ENCODE results near the gene TGIF1.

The TGIF1 gene

DNA sequence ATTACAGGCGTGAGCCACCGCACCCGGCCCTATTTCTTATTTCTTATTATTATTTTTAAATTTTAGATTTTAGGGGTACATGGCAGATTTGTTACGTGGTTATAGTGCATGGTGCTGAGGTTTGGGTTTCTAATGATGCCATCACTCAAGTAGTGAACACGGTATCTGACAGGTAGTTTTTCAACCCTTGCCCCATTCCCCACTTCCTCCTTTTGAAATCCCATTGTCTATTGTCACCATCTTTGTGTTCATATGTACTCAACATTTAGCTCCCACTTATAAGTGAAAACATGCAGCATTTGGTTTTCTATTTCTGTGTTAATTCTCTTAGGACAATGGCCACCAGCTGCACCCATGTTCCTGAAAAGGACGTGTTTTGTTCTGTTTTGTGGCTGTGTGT, 39.5 kb downstream of the TGIF1 start:
- DNase-seq = peak; percentile 14

DNA sequence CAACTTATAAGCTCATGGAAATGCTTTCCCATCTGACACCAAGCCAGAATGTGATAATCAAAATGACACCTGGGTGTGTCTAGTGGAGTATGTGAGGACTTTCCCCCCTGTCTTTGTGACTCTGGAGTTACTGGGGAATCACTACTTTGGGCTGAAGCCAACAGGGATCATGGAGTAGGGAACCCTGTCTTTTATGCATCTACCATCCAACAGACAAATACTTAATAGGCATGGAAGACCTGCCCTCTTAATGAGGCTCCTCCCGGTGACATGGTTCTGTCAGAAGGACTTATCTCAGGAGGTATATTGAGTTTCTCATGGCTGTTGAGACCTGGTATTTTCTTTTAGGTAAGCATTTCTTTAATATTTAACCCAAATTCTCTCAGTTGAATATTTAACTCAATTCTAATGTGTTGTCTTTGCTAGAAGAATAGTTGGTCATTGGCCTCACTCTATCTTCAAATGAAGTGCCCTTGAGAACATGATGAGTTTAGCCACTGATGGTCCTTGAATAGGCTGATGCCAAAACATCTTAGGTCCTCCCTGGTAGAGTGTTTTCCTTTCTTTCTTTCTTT, 42.1 kb downstream of the TGIF1 start:
- no peak for DNase-seq

DNA sequence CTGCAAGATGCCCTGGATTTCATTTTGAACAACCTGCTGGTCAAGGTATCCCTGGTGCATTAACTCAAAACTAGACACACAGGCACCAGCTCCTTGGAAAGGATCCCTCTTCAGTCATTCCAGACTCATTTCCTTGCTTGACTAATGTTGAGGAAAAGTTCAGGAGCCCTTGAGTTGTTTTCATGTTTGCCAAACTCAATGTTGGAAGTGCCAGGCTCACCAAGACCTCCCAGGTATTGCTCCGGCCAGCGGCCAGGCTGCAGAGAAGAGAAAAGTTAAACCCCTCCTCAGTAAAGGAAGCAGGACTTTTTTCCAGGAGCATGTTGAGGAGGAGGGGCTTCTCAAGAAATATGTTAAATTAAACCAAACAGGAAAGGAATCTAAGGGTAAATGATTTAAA, 42.7 kb downstream of the TGIF1 start:
- no peak for DNase-seq

DNA sequence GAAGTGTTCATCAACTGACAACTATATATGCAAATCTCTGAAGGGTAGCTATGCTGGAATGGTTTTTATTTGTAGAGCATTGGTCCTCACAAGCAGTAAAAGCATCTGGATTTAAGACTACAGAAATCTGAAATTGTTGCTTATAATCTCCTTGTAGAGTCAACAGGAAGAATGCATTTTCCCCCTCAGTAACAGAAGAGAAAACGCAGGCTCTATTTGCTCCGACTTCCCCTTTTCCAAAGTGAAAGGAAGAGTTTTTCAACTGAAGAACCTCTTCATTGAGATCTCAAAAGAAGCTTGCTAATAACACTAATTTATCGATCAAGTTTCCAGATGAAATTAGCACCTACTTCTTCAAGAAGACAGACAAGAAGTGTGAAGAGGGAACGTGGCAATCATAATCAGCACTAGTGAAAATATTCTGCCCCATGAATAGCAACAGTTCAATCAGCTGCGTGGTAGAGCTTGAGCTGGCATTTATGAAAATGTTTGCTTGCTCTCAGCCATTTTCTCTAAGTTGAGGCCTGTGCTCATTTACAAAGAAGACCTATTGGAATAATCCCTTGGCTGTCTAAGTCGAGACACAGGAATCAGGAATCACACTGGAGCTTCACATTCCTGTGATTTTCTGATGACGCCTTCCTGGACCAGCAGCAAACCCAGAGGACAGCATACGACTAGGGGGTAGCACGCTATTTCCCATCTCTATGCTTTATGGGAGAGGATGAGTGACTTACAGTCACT, 43.7 kb downstream of the TGIF1 start:
- DNase-seq = peak; percentile 64

DNA sequence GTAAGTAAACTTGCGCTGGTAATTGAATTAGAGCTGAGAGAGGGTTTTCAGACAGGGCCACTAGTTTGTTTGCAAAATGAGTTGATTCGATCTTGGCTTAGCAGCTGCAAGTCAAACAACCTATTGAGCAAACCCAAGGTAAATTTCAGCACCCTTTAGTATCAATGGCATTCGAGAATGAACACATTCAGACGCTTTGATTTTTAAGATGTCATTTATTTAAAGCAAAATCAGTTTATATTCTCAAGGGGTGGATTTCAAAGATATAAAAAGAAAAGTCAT, 44.2 kb downstream of the TGIF1 start:
- no peak for DNase-seq

DNA sequence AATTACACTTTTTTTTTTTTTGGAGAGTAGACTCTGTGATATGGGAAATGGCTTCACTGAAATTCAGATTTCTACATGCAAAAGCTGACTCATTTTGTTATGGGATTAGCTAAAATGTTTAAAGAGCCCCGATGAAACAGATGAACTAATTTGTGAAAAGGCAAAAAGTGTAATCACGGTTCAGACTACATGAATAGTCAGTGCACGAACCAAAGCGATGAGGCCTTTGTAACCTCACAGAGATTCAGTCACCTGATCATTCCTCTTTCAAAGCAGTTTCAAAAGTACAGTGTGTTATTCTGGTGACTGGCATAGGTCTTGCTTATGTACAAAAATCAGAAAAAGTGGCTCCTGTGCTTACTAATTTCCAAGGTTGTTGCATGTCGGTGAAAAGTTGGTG, 44.6 kb downstream of the TGIF1 start:
- DNase-seq = no peak

DNA sequence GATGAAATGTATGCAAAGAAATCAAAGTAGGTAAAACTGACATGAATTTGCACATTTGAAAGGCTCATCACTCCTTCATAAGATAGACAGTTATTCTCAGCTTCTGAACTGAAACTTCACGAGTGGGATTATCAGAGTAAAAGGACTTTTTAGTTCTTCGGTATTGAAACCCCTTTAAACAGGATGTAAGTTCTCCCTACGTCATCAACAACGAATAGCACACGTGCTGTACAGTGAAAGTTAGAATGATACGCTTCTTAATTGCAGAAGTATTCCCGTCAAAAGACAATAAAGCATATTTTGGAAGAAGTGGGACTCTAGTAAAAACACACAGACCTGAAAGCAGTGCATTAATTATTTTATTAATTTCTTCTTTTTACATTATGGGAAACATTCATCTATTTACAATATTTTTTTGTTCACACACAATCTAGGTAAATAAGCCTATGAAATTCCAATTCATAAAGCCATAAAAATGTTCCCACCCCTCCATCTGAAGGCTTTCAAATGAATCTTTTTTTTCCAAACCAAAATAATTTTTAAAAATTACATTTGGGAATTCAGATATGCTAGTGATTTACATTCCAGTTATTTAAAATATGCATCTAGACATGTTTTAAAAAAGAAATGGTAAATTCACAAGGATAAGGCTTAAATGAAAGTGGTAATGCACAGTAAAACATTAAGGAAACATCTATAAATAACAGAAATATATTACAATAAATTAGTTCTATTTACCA, 45.9 kb downstream of the TGIF1 start:
- DNase-seq = no peak

DNA sequence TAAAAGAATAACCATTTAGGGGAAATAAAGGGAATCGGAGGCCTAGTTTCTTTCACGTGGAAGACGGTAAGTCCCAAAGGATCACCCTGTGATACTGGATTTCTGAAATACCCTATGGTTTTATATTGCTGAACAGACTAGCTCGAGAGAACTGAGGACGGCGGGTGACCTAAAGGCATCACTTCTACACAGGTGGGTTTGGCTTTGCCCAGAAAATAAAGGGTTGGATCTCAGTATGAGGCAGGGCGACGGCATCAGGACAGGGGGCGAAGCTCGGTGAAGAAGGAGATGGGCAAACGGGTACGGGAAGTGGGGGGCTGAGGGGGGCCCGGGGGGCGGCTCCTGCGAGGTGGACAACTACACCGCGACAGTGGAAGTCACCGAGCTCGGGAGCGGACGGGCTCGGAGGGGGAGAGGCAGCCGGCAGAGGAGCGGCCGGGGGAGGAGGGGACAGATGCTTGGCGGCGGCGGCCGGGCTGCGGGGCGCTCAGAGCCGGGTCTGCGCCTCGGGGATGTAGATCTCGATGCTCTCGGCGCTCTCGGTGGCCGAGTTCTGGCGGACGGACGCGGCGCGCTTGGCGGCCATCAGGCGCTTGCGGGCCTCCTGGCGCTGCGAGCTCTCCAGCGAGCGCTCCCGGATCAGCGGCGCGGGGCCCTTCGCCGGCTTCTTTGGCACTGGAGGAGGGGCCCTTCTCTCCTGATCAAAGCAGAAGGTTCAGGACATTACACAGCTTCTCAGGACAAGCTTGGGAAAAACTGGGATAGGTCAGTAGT, 48.9 kb downstream of the TGIF1 start:
- DNase-seq = peak; percentile 66

DNA sequence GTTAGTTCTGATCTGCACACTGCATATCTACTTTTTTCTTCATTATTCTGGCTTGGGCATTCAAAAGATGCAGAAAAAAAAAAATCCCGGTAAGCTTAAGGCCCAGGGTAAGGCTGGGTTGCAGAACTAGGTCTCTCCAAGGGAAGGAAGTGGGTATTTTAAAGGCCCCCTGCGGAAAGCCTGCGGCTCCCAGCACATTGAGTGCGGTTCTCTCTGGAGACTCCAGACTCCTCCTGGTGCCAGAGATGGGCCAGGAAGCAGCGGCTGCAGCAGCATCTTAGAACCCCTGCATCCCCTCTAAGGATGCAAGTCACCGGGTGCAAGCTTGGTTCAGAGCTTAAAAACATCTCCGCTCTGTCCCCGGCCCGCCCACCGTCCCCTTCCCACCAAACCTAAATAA, 49.5 kb downstream of the TGIF1 start:
- peak; percentile 58 for DNase-seq

DNA sequence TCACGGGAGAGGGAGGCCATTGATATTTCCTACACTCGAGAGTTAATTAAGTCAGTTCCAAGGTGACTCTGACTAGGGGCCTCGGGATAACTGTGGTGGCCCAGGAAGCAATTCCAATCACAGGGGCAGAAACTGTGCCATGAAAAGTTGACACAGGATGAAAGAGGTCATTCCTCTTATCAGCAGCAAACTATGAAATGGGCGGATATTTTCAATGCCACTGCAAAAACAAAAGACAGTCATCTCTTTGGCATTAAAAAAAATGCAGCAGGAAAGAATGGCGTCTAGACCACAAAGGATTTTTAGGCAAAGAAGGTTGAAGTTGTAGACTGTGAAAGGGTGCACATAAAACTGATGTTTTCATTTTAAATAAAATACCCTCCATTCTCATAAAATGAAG, 50.0 kb downstream of the TGIF1 start:
- no peak for DNase-seq

DNA sequence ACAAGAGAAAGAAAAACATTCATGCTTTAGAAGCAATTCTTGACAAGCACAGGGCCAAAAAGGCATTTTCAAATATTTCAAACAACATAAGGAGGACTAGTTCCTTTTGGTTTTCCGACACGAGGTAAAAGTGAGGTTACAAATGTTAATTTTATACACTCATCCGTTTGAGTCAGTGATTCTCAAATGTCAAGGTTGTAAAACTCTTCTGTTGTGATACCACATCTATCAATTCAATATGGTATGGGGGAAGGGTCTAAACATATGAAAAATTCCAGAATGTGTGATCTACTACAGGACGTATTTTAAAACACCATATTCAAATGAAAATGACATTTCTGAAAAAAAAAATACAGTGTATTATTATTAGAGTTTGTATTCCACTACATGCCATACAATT, 52.7 kb downstream of the TGIF1 start:
- DNase-seq = no peak

DNA sequence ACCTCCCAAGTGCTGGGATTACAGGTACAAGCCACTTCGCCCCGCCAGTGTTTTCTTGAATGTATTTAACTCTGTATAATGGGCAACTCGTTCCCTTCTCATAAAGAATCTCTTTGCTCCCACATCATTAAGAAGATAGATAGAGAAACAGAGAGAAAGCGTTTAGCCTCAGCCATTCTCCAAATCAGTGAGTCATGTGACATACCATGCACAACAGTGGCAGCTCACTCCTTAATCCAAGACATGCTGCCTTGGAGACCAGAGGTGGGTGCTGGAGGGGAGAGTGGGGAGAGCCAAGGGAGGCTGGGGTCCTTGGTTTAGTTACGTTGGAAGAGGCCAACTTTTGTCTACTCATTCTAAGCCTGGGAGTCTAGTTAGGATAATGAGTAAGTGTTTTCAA, 54.7 kb downstream of the TGIF1 start:
- no peak for DNase-seq

DNA sequence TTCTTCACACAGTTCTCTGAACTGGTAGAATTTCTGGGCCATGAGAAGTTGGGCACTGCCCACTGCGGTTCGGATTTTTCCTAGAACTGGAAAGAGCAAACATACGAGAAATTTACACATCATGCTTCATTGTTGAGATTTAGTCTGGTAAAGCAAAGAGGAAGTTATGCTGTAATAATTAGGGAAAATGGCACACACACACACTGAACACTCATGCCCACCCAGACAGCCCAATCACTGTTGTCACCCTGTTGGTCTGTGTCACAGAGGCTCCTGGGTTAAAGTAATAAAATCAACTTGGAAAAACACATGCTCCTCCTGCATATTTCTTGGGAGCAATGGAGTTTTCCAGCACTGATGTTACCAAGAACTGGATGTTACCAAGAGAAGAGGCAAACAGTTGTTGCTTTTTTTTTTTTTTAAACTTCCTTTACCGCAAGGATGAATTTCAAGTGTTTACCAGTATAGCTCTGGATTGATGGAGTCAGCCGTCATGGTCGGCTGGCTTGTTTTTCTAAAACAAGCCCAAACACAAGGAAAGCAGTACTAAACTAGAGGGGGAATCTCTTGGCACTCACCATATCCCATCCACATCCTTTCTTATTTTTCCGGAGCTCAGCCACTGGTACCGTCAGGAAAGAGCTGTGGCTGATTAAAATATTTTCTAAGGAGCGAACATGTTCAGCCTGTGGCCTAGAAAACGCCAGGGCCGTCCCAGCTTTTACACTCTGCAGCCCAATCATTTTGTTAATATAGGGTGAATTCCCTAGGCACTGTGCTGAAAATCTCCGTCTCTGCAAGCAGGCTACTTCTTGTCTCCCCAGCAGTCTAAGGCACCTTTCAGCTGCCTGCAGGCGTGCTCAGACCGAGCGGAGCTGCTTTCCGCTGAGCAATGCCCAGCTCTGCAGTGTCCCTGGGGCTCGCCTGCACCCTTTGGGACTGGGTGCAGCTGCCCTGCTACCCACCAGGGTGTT, 58.9 kb downstream of the TGIF1 start:
- DNase-seq = peak; percentile 21

All from hematopoietic multipotent progenitor cell treated with erythropoietin and hydrocortisone succinate and interleukin-3 and kit ligand, for 4 days (in vitro differentiated cells).